Esophagus (tissue), 2 donors: ENCODE data around the gene ADO. TPM values are rescaled to one million over a fixed set of nuclear protein-coding genes. Genes with fewer than 3 reads are reported as not detected.

Source experiments
- H3K27ac ChIP-seq, 2 donors: one replicate each; pipeline ENCODE4 v1.5.1; 2013; ENCODE audit warnings: low read depth in 2 of 2, mild to moderate bottlenecking in 2 of 2, inconsistent platforms in 1 of 2, low read length in 1 of 2, moderate library complexity in 1 of 2
- H3K27me3 ChIP-seq, 2 donors: one replicate each; pipeline ENCODE4 v1.6.1; 2013; ENCODE audit warnings: low read length in 2 of 2, control low read depth in 1 of 2, mild to moderate bottlenecking in 1 of 2; ENCODE audit not compliant: insufficient read depth in 2 of 2, control insufficient read depth in 1 of 2
- H3K36me3 ChIP-seq, 2 donors: one replicate each; pipeline ENCODE4 v1.6.1; 2013; ENCODE audit warnings: low read length in 1 of 2; ENCODE audit not compliant: control insufficient read depth in 2 of 2, insufficient read depth in 2 of 2
- H3K4me1 ChIP-seq, 2 donors: one replicate each; pipeline ENCODE4 v1.6.1; 2013; ENCODE audit warnings: low read length in 1 of 2; ENCODE audit not compliant: control insufficient read depth in 2 of 2, insufficient read depth in 2 of 2
- H3K4me3 ChIP-seq, 2 donors: one replicate each; pipeline ENCODE4 v1.5.1; 2013; ENCODE audit warnings: low read length in 2 of 2, mild to moderate bottlenecking in 2 of 2, low read depth in 1 of 2, moderate library complexity in 1 of 2
- H3K9me3 ChIP-seq, 2 donors: one replicate each; pipeline ENCODE4 v1.6.1; 2013; ENCODE audit warnings: mild to moderate bottlenecking in 2 of 2, low read depth in 1 of 2, low read length in 1 of 2, moderate library complexity in 1 of 2; ENCODE audit not compliant: control insufficient read depth in 2 of 2, insufficient read depth in 1 of 2
- WGBS, 2 donors: extraction: QIAGEN DNeasy Blood & Tissue Kit; methylation state at CpG; one replicate each; pipeline ENCODE4 v1.1.7; 2013; 5-methylcytosine and 5-hydroxymethylcytosine counted together
- polyA plus RNA-seq, 2 donors: library from polyadenylated mRNA; stranded (reverse); fragments of 200-250 nt; gene quantifications; one replicate each; pipeline ENCODE4 v1.2.3, GENCODE V29; 2013
- donor health status: healthy with polysubstance abuse.
- donor health status: Bipolar disorder and iron deficiency.

The ADO gene
- polyA plus RNA-seq = 1 to 10 TPM; 3.5 to 6.1 TPM

GRCh38 chr10:62804356-62805230 is at the start of gene ADO:
Gene ADO, plus strand, starts transcription at chr10:62804720. Its CDS starts 340 bp downstream, at chr10:62805060.
- Histone ChIP-seq H3K27me3 (no peaks in the 10 kb centered on the region), H3K27ac (peak within 1 kb of the TSS; percentile 92 to 95), H3K4me1 (peaks cover 0 to 4% of the 10 kb centered on the region in 2 donors), H3K36me3 (no peaks in the 10 kb centered on the region), H3K9me3 (no peaks in the 10 kb centered on the region), H3K4me3 (peak within 1 kb of the TSS; percentile 86 to 98)
- 0 to 1% methylated on average over 77 to 87 of the region's 87 CpGs for WGBS, 2 donors

GRCh38 chr10:62754963-62755362 is 49.6 kb upstream of the ADO start:
- Histone ChIP-seq H3K36me3 (no peaks in the 10 kb centered on the region), H3K4me1 (no peaks in the 10 kb centered on the region), H3K4me3 (no peak overlapping the region), H3K9me3 (no peaks in the 10 kb centered on the region), H3K27me3 (no peaks in the 10 kb centered on the region), H3K27ac (no peak overlapping the region)
- 94 to 95% methylated on average over 1 of the region's 1 CpG for WGBS, 2 donors

GRCh38 chr10:62755662-62756653 is 48.6 kb upstream of the ADO start:
- Histone ChIP-seq H3K27me3 (no peaks in the 10 kb centered on the region), H3K4me1 (no peaks in the 10 kb centered on the region), H3K4me3 (no peak overlapping the region), H3K36me3 (no peaks in the 10 kb centered on the region), H3K9me3 (no peaks in the 10 kb centered on the region), H3K27ac (no peak overlapping the region)
- 65 to 66% methylated on average over 8 of the region's 8 CpGs for WGBS, 2 donors

GRCh38 chr10:62759599-62760175 is 44.8 kb upstream of the ADO start:
- WGBS, 2 donors = 79 to 85% methylated on average over 5 of the region's 5 CpGs
- no peaks in the 10 kb centered on the region for H3K36me3 ChIP-seq
- no peaks in the 10 kb centered on the region for H3K9me3 ChIP-seq
- no peaks in the 10 kb centered on the region for H3K27me3 ChIP-seq
- no peak overlapping the region for H3K4me3 ChIP-seq
- no peaks in the 10 kb centered on the region for H3K4me1 ChIP-seq
- no peak overlapping the region for H3K27ac ChIP-seq

- 72 to 73% methylated on average over 14 of the region's 14 CpGs for WGBS, 2 donors
- Histone ChIP-seq H3K4me3 (no peak overlapping the region), H3K27ac (no peak overlapping the region)
Measured at GRCh38 chr10:62760401-62760800, 44.1 kb upstream of the ADO start.

GRCh38 chr10:62761115-62761514 is 43.4 kb upstream of the ADO start:
- Histone ChIP-seq H3K36me3 (no peaks in the 10 kb centered on the region), H3K9me3 (no peaks in the 10 kb centered on the region), H3K4me1 (no peaks in the 10 kb centered on the region), H3K27me3 (no peaks in the 10 kb centered on the region), H3K4me3 (no peak overlapping the region), H3K27ac (no peak overlapping the region)
- WGBS, 2 donors = 36 to 47% methylated on average over 3 of the region's 3 CpGs

More at GRCh38 chr10:62760401-62760800, 44.1 kb upstream of the ADO start:
- Histone ChIP-seq H3K36me3 (no peaks in the 10 kb centered on the region), H3K27me3 (no peaks in the 10 kb centered on the region), H3K4me1 (no peaks in the 10 kb centered on the region), H3K9me3 (no peaks in the 10 kb centered on the region)

- no peak overlapping the region for H3K4me3 ChIP-seq
- H3K27ac ChIP-seq = no peak overlapping the region
- H3K9me3 ChIP-seq = no peaks in the 10 kb centered on the region
- H3K4me1 ChIP-seq = no peaks in the 10 kb centered on the region
- H3K36me3 ChIP-seq = no peaks in the 10 kb centered on the region
- no peaks in the 10 kb centered on the region for H3K27me3 ChIP-seq
- 96% methylated on average over 4 of the region's 4 CpGs for WGBS, 2 donors
Measured at GRCh38 chr10:62763155-62763554, 41.4 kb upstream of the ADO start.

GRCh38 chr10:62764011-62764410 is 40.5 kb upstream of the ADO start:
- Histone ChIP-seq H3K27ac (no peak overlapping the region), H3K36me3 (no peaks in the 10 kb centered on the region), H3K4me1 (no peaks in the 10 kb centered on the region), H3K4me3 (no peak overlapping the region), H3K9me3 (no peaks in the 10 kb centered on the region), H3K27me3 (no peaks in the 10 kb centered on the region)
- WGBS, 2 donors = 95 to 96% methylated on average over 4 of the region's 4 CpGs

GRCh38 chr10:62765726-62766125 is 38.8 kb upstream of the ADO start:
- no peaks in the 10 kb centered on the region for H3K9me3 ChIP-seq
- 66 to 80% methylated on average over 2 of the region's 2 CpGs for WGBS, 2 donors
- no peak overlapping the region for H3K4me3 ChIP-seq
- H3K4me1 ChIP-seq = no peaks in the 10 kb centered on the region
- H3K36me3 ChIP-seq = no peaks in the 10 kb centered on the region
- H3K27me3 ChIP-seq = no peaks in the 10 kb centered on the region
- H3K27ac ChIP-seq = no peak overlapping the region
